C4-2B (cell line): Measurements from ENCODE around the gene IQSEC1.

Source experiments
- H3K27ac ChIP-seq: fragments of 450-650 bp; 2 replicates; pipeline ENCODE4 v1.5.1; 2017
- CTCF ChIP-seq: fragments of 450-650 bp; conservative IDR thresholded peaks from 2 replicates; pipeline ENCODE4 v1.5.1; 2017; ENCODE audit warnings: mild to moderate bottlenecking
- ZFX ChIP-seq: fragments of 450-650 bp; IDR thresholded peaks from 2 replicates; pipeline ENCODE4 v1.6.1; 2017

IQSEC1 gene

GRCh38 chr3:12895391-12896062, 177.7 kb downstream of the IQSEC1 start:
- H3K27ac ChIP-seq, result no peak overlapping the region
- TF ChIP-seq CTCF (no peak), ZFX (no peak)

GRCh38 chr3:12894629-12895028, 178.6 kb downstream of the IQSEC1 start:
- TF ChIP-seq CTCF, result no peak
- TF ChIP-seq ZFX, result no peak
- H3K27ac ChIP-seq, result no peak overlapping the region

- H3K27ac ChIP-seq, result no peak overlapping the region
- TF ChIP-seq CTCF (no peak), ZFX (no peak)
Measured at GRCh38 chr3:12893852-12894251, 179.4 kb downstream of the IQSEC1 start.

- H3K27ac ChIP-seq, result no peak overlapping the region
- no peak for TF ChIP-seq ZFX
- no peak for TF ChIP-seq CTCF
Measured at GRCh38 chr3:12893247-12893646, 180.0 kb downstream of the IQSEC1 start.

GRCh38 chr3:12892840-12893189, 180.4 kb downstream of the IQSEC1 start:
- no peak for TF ChIP-seq CTCF
- no peak for TF ChIP-seq ZFX
- H3K27ac ChIP-seq, result no peak overlapping the region

GRCh38 chr3:12891985-12892839, 181.0 kb downstream of the IQSEC1 start:
- TF ChIP-seq CTCF (peak; percentile 84), ZFX (no peak)
- H3K27ac ChIP-seq, result no peak overlapping the region

GRCh38 chr3:12891391-12891984, 181.7 kb downstream of the IQSEC1 start:
- no peak overlapping the region for H3K27ac ChIP-seq
- TF ChIP-seq CTCF (no peak), ZFX (no peak)
